ENCODE measurements around the gene FYB1. TPM values are rescaled to one million over a fixed set of nuclear protein-coding genes. Genes with fewer than 3 reads are reported as not detected.

Gene FYB1
- total RNA-seq, 4 donors from 2014 or later: 2.8 to 14.1 (median 11.9) TPM

DNA sequence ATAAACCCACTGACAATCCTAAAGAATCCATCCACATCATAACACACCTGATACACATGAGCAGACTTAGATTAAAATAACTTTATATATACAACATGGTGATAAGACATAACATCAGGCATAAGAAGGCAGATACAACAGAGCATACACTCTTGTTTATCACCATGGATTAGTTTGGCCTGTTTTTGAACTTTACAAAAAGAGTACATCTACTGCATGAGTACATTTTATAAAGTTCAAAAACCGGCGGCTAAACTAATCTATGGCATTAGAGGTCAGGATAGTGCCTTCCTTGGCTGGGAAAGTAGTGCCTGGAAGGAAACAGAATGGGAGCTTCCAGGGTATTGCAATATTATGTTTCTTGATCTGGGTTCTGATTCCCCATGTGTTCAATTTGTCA lies 160.3 kb downstream of the FYB1 start:
- 79 to 81% methylated on average over 2 of the region's 2 CpGs for WGBS, 2 donors
- no peak overlapping the region for H3K27ac ChIP-seq
- H3K4me1 ChIP-seq: peaks cover 0 to 54% (median 3%) of the 10 kb centered on the region in 3 donors
- peaks cover 0 to 9% (median 0%) of the 10 kb centered on the region in 3 donors for H3K36me3 ChIP-seq
- H3K4me3 ChIP-seq: no peak overlapping the region
- TF ChIP-seq POLR2A (IDR thresholded peaks at IDR 0.05) (no peak), CTCF (IDR thresholded peaks at IDR 0.05) (no peak)
- H3K9me3 ChIP-seq: no peaks in the 10 kb centered on the region
- no peaks in the 10 kb centered on the region for H3K27me3 ChIP-seq
- intact Hi-C loops (cut with DNase I): no loop called here
- DNase-seq: no peak

GRCh38 chr5:39058178-39058921 lies 161.0 kb downstream of the FYB1 start:
- Histone ChIP-seq H3K4me1 (peaks cover 0 to 49% (median 3%) of the 10 kb centered on the region in 3 donors), H3K4me3 (peak overlapping the region in 3 of 4 donors; percentile 12 to 52 (median 17)), H3K27ac (peak overlapping the region in 2 of 4 donors; percentile 20 to 23), H3K27me3 (no peaks in the 10 kb centered on the region), H3K36me3 (peaks cover 0 to 9% (median 0%) of the 10 kb centered on the region in 3 donors), H3K9me3 (no peaks in the 10 kb centered on the region)
- DNase-seq: no peak
- intact Hi-C loops (cut with DNase I): no loop called here
- WGBS, 2 donors: 49 to 53% methylated on average over 2 of the region's 2 CpGs
- TF ChIP-seq CTCF (IDR thresholded peaks at IDR 0.05) (no peak), POLR2A (IDR thresholded peaks at IDR 0.05) (no peak)

DNA sequence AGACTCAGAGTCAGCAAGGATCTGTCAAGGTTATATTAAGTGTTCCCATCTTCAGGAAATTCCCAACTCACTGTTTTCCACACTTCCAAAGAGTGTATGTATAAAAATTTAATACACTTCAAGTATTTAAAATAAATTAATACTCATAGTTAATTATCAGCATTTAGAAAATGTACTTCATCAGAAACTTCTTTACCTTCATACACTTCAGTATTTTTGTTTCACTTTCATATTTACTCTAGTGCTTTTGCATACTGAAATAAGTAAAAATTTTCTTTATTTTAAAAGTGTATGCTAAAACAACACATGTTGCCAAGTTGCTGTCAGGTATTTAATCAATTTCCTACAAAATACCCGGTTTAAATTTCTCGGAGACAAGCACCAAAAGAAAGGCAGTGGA lies 161.6 kb downstream of the FYB1 start:
- peaks cover 0 to 49% (median 2%) of the 10 kb centered on the region in 3 donors for H3K4me1 ChIP-seq
- peak overlapping the region in 3 of 4 donors; percentile 12 to 52 (median 17) for H3K4me3 ChIP-seq
- H3K27me3 ChIP-seq: no peaks in the 10 kb centered on the region
- DNase-seq: no peak
- H3K36me3 ChIP-seq: peaks cover 0 to 9% (median 0%) of the 10 kb centered on the region in 3 donors
- H3K27ac ChIP-seq: peak overlapping the region in 2 of 4 donors; percentile 20 to 23
- no peak for TF ChIP-seq CTCF (IDR thresholded peaks at IDR 0.05)
- no peak for TF ChIP-seq POLR2A (IDR thresholded peaks at IDR 0.05)
- intact Hi-C loops (cut with DNase I): no loop called here
- no peaks in the 10 kb centered on the region for H3K9me3 ChIP-seq
- WGBS, 2 donors: 4 to 9% methylated on average over 2 of the region's 2 CpGs

GRCh38 chr5:39055768-39056398 lies 163.5 kb downstream of the FYB1 start:
- H3K36me3 ChIP-seq: peaks cover 0 to 9% (median 0%) of the 10 kb centered on the region in 3 donors
- no peak for DNase-seq
- H3K27me3 ChIP-seq: no peaks in the 10 kb centered on the region
- H3K4me1 ChIP-seq: peaks cover 0 to 43% (median 0%) of the 10 kb centered on the region in 3 donors
- WGBS, 2 donors: 89 to 97% methylated on average over 5 of the region's 5 CpGs
- no peak overlapping the region for H3K27ac ChIP-seq
- TF ChIP-seq CTCF (IDR thresholded peaks at IDR 0.05) (no peak), POLR2A (IDR thresholded peaks at IDR 0.05) (no peak)
- no peak overlapping the region for H3K4me3 ChIP-seq
- H3K9me3 ChIP-seq: no peaks in the 10 kb centered on the region
- intact Hi-C loops (cut with DNase I): no loop called here

Other genes starting within 250 kb of the FYB1 start
- gene RICTOR, start 145.2 kb downstream of the FYB1 start, total RNA-seq: 10 to 100 TPM; 11.1 to 32.6 (median 18.2) TPM
- not detected for gene C9, start 144.9 kb upstream of the FYB1 start, total RNA-seq
- 10 to 100 TPM in 2 of 4 donors, 1 to 10 TPM in 1, under 1 TPM in 1; 0.95 to 35.1 (median 11.8) TPM for gene DAB2, start 205.4 kb upstream of the FYB1 start, total RNA-seq

Measured in esophagus squamous epithelium (tissue), 5 donors.